WTC11 (cell line): ENCODE data around the gene PDZRN4. TPM values are rescaled to one million over a fixed set of nuclear protein-coding genes. Genes with fewer than 3 reads are reported as not detected.
A peak's percentile ranks its signal among the peaks of the same experiment; 100 is the strongest.

ENCODE experiments used
- EMX1 ChIP-seq: fragments of 250-450 bp; sonication (Bioruptor Pico); IDR thresholded peaks from 2 replicates; pipeline ENCODE4 v1.8.0; 2021; ENCODE audit warnings: mild to moderate bottlenecking
- FOXJ3 ChIP-seq: sonication (generic); formaldehyde crosslinking; IDR thresholded peaks from 2 replicates; pipeline ENCODE4 v1.9.0; 2021; ENCODE audit warnings: missing genetic modification reagents, mild to moderate bottlenecking, borderline replicate concordance
- FOXK1 ChIP-seq: sonication (generic); formaldehyde crosslinking; IDR thresholded peaks from 2 replicates; pipeline ENCODE4 v1.8.0; 2022; ENCODE audit warnings: mild to moderate bottlenecking, moderate library complexity, missing genetic modification reagents
- GABPB1 ChIP-seq: sonication (generic); formaldehyde crosslinking; IDR thresholded peaks from 2 replicates; pipeline ENCODE4 v1.8.1; 2023; ENCODE audit warnings: mild to moderate bottlenecking, missing genetic modification reagents
- GTF2I ChIP-seq: fragments of 250-450 bp; sonication (Bioruptor Pico); conservative IDR thresholded peaks from 2 replicates; pipeline ENCODE4 v1.4.0; 2021; ENCODE audit warnings: mild to moderate bottlenecking
- HMGA2 ChIP-seq: fragments of 250-450 bp; sonication (Bioruptor Pico); IDR thresholded peaks from 2 replicates; pipeline ENCODE4 v1.4.0; 2021; ENCODE audit warnings: mild to moderate bottlenecking, moderate library complexity
- OVOL2 ChIP-seq: fragments of 250-450 bp; sonication (Bioruptor Pico); IDR thresholded peaks from 2 replicates; pipeline ENCODE4 v1.9.0; 2021; ENCODE audit warnings: mild to moderate bottlenecking, borderline replicate concordance
- TP53 ChIP-seq: sonication (generic); formaldehyde crosslinking; IDR thresholded peaks from 2 replicates; pipeline ENCODE4 v1.8.1; 2023; ENCODE audit warnings: mild to moderate bottlenecking, missing genetic modification reagents
- total RNA-seq: library from RNA; stranded (reverse); gene quantifications from 3 replicates; pipeline ENCODE4 v1.2.3, GENCODE V29; 2021
- TF ChIP-seq, protein P1 (sequence below): sonication (generic); formaldehyde crosslinking; IDR thresholded peaks from 2 replicates; pipeline ENCODE4 v1.8.1; 2022; ENCODE audit warnings: mild to moderate bottlenecking, moderate library complexity, missing genetic modification reagents
- TF ChIP-seq, protein P2 (sequence below): fragments of 250-450 bp; sonication (Bioruptor Pico); IDR thresholded peaks from 2 replicates; pipeline ENCODE4 v1.8.0; 2021; ENCODE audit warnings: mild to moderate bottlenecking
- TF ChIP-seq, protein P3 (sequence below): sonication (generic); formaldehyde crosslinking; IDR thresholded peaks from 2 replicates; pipeline ENCODE4 v1.8.1; 2022; ENCODE audit warnings: mild to moderate bottlenecking, missing genetic modification reagents, moderate library complexity, borderline replicate concordance
- TF ChIP-seq, protein P4 (sequence below): sonication (generic); formaldehyde crosslinking; IDR thresholded peaks from 2 replicates; pipeline ENCODE4 v1.8.0; 2023; ENCODE audit warnings: missing genetic modification reagents, mild to moderate bottlenecking, borderline replicate concordance
- TF ChIP-seq, protein P5 (sequence below): sonication (generic); formaldehyde crosslinking; IDR thresholded peaks from 2 replicates; pipeline ENCODE4 v1.8.1; 2022; ENCODE audit warnings: low read depth, missing genetic modification reagents, borderline replicate concordance
- TF ChIP-seq, protein P6 (sequence below): sonication (generic); formaldehyde crosslinking; IDR thresholded peaks from 2 replicates; pipeline ENCODE4 v1.8.1; 2023; ENCODE audit warnings: mild to moderate bottlenecking, missing genetic modification reagents, moderate library complexity
- TF ChIP-seq, protein P7 (sequence below): sonication (generic); formaldehyde crosslinking; IDR thresholded peaks from 2 replicates; pipeline ENCODE4 v1.8.1; 2023; ENCODE audit warnings: mild to moderate bottlenecking, missing genetic modification reagents, moderate library complexity
- TF ChIP-seq, protein P8 (sequence below): sonication (generic); formaldehyde crosslinking; IDR thresholded peaks from 2 replicates; pipeline ENCODE4 v1.8.0; 2023; ENCODE audit warnings: missing genetic modification reagents
- TF ChIP-seq, protein P9 (sequence below): sonication (generic); formaldehyde crosslinking; IDR thresholded peaks from 2 replicates; pipeline ENCODE4 v1.8.1; 2023; ENCODE audit warnings: mild to moderate bottlenecking, missing genetic modification reagents
- TF ChIP-seq, protein P10 (sequence below): sonication (generic); formaldehyde crosslinking; IDR thresholded peaks from 2 replicates; pipeline ENCODE4 v1.8.1; 2023; ENCODE audit warnings: mild to moderate bottlenecking, missing genetic modification reagents

PDZRN4 gene
- total RNA-seq, 1 experiment from 2014 or later: 0.09 TPM

DNA sequence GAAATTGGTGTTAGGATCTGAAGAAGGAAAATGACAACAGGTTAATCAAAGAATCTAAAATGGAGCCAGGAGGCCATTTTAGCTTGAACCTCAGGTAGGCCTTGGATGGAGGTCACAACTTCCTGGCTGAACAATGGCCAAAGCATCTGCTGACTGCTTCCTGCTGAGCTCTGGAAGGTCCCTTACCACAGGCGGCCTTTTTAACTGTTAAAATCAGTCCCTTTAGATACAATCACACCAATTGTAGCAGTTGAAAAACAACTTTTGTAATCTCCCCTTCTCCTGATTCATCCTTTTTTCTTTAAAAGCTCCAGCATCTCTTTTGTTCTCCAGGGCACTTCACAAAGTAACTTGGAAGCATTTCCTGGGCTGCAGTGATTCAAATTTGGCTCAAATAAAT, 388.8 kb downstream of the PDZRN4 start (continued):
- no peak for TF ChIP-seq GTF2I (CRISPR knock-in tag)
- TF ChIP-seq OVOL2: no peak
- TF ChIP-seq EMX1 (CRISPR knock-in tag): peak; percentile 85; the same call in 1 of the 2 replicates
- TF ChIP-seq HMGA2 (CRISPR knock-in tag): no peak
- TF ChIP-seq, protein P1, sequence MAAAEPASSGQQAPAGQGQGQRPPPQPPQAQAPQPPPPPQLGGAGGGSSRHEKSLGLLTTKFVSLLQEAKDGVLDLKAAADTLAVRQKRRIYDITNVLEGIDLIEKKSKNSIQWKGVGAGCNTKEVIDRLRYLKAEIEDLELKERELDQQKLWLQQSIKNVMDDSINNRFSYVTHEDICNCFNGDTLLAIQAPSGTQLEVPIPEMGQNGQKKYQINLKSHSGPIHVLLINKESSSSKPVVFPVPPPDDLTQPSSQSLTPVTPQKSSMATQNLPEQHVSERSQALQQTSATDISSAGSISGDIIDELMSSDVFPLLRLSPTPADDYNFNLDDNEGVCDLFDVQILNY: no peak
- TF ChIP-seq, protein P2, sequence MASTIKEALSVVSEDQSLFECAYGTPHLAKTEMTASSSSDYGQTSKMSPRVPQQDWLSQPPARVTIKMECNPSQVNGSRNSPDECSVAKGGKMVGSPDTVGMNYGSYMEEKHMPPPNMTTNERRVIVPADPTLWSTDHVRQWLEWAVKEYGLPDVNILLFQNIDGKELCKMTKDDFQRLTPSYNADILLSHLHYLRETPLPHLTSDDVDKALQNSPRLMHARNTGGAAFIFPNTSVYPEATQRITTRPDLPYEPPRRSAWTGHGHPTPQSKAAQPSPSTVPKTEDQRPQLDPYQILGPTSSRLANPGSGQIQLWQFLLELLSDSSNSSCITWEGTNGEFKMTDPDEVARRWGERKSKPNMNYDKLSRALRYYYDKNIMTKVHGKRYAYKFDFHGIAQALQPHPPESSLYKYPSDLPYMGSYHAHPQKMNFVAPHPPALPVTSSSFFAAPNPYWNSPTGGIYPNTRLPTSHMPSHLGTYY (CRISPR knock-in tag): peak; percentile 96
- TF ChIP-seq TP53: no peak
- TF ChIP-seq FOXK1 (CRISPR knock-in tag): peak; percentile 53; the same call in 1 of the 2 replicates
- no peak for TF ChIP-seq FOXJ3 (CRISPR knock-in tag)
- no peak for TF ChIP-seq GABPB1 (CRISPR knock-in tag)
- TF ChIP-seq, protein P3, sequence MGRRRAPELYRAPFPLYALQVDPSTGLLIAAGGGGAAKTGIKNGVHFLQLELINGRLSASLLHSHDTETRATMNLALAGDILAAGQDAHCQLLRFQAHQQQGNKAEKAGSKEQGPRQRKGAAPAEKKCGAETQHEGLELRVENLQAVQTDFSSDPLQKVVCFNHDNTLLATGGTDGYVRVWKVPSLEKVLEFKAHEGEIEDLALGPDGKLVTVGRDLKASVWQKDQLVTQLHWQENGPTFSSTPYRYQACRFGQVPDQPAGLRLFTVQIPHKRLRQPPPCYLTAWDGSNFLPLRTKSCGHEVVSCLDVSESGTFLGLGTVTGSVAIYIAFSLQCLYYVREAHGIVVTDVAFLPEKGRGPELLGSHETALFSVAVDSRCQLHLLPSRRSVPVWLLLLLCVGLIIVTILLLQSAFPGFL: no peak
- TF ChIP-seq, protein P4, sequence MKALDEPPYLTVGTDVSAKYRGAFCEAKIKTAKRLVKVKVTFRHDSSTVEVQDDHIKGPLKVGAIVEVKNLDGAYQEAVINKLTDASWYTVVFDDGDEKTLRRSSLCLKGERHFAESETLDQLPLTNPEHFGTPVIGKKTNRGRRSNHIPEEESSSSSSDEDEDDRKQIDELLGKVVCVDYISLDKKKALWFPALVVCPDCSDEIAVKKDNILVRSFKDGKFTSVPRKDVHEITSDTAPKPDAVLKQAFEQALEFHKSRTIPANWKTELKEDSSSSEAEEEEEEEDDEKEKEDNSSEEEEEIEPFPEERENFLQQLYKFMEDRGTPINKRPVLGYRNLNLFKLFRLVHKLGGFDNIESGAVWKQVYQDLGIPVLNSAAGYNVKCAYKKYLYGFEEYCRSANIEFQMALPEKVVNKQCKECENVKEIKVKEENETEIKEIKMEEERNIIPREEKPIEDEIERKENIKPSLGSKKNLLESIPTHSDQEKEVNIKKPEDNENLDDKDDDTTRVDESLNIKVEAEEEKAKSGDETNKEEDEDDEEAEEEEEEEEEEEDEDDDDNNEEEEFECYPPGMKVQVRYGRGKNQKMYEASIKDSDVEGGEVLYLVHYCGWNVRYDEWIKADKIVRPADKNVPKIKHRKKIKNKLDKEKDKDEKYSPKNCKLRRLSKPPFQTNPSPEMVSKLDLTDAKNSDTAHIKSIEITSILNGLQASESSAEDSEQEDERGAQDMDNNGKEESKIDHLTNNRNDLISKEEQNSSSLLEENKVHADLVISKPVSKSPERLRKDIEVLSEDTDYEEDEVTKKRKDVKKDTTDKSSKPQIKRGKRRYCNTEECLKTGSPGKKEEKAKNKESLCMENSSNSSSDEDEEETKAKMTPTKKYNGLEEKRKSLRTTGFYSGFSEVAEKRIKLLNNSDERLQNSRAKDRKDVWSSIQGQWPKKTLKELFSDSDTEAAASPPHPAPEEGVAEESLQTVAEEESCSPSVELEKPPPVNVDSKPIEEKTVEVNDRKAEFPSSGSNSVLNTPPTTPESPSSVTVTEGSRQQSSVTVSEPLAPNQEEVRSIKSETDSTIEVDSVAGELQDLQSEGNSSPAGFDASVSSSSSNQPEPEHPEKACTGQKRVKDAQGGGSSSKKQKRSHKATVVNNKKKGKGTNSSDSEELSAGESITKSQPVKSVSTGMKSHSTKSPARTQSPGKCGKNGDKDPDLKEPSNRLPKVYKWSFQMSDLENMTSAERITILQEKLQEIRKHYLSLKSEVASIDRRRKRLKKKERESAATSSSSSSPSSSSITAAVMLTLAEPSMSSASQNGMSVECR (CRISPR knock-in tag): no peak
- TF ChIP-seq, protein P5, sequence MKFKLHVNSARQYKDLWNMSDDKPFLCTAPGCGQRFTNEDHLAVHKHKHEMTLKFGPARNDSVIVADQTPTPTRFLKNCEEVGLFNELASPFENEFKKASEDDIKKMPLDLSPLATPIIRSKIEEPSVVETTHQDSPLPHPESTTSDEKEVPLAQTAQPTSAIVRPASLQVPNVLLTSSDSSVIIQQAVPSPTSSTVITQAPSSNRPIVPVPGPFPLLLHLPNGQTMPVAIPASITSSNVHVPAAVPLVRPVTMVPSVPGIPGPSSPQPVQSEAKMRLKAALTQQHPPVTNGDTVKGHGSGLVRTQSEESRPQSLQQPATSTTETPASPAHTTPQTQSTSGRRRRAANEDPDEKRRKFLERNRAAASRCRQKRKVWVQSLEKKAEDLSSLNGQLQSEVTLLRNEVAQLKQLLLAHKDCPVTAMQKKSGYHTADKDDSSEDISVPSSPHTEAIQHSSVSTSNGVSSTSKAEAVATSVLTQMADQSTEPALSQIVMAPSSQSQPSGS: no peak
- TF ChIP-seq, protein P6, sequence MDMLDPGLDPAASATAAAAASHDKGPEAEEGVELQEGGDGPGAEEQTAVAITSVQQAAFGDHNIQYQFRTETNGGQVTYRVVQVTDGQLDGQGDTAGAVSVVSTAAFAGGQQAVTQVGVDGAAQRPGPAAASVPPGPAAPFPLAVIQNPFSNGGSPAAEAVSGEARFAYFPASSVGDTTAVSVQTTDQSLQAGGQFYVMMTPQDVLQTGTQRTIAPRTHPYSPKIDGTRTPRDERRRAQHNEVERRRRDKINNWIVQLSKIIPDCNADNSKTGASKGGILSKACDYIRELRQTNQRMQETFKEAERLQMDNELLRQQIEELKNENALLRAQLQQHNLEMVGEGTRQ (CRISPR knock-in tag): no peak
- TF ChIP-seq, protein P7, sequence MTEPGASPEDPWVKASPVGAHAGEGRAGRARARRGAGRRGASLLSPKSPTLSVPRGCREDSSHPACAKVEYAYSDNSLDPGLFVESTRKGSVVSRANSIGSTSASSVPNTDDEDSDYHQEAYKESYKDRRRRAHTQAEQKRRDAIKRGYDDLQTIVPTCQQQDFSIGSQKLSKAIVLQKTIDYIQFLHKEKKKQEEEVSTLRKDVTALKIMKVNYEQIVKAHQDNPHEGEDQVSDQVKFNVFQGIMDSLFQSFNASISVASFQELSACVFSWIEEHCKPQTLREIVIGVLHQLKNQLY (CRISPR knock-in tag): no peak
- TF ChIP-seq, protein P8, sequence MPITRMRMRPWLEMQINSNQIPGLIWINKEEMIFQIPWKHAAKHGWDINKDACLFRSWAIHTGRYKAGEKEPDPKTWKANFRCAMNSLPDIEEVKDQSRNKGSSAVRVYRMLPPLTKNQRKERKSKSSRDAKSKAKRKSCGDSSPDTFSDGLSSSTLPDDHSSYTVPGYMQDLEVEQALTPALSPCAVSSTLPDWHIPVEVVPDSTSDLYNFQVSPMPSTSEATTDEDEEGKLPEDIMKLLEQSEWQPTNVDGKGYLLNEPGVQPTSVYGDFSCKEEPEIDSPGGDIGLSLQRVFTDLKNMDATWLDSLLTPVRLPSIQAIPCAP (CRISPR knock-in tag): no peak
- TF ChIP-seq, protein P9, sequence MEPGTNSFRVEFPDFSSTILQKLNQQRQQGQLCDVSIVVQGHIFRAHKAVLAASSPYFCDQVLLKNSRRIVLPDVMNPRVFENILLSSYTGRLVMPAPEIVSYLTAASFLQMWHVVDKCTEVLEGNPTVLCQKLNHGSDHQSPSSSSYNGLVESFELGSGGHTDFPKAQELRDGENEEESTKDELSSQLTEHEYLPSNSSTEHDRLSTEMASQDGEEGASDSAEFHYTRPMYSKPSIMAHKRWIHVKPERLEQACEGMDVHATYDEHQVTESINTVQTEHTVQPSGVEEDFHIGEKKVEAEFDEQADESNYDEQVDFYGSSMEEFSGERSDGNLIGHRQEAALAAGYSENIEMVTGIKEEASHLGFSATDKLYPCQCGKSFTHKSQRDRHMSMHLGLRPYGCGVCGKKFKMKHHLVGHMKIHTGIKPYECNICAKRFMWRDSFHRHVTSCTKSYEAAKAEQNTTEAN (CRISPR knock-in tag): 0 out of 2 replicates have a peak, but pooled peaks have one; percentile 43
- TF ChIP-seq, protein P10, sequence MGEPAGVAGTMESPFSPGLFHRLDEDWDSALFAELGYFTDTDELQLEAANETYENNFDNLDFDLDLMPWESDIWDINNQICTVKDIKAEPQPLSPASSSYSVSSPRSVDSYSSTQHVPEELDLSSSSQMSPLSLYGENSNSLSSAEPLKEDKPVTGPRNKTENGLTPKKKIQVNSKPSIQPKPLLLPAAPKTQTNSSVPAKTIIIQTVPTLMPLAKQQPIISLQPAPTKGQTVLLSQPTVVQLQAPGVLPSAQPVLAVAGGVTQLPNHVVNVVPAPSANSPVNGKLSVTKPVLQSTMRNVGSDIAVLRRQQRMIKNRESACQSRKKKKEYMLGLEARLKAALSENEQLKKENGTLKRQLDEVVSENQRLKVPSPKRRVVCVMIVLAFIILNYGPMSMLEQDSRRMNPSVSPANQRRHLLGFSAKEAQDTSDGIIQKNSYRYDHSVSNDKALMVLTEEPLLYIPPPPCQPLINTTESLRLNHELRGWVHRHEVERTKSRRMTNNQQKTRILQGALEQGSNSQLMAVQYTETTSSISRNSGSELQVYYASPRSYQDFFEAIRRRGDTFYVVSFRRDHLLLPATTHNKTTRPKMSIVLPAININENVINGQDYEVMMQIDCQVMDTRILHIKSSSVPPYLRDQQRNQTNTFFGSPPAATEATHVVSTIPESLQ (CRISPR knock-in tag): no peak
